DMS 273 (cell line): ENCODE results near the gene TRIO.
"Not testable (repeated sequence)": the region's sequence is repeated elsewhere in the genome, so short reads cannot be mapped to it uniquely, and the experiment has no call there.

Experiments used
- DNase-seq: peaks from one replicate; lab custom pipeline; 2025; ENCODE audit not compliant: unreplicated experiment; lab: John Stamatoyannopoulos, UW

The TRIO gene

DNA sequence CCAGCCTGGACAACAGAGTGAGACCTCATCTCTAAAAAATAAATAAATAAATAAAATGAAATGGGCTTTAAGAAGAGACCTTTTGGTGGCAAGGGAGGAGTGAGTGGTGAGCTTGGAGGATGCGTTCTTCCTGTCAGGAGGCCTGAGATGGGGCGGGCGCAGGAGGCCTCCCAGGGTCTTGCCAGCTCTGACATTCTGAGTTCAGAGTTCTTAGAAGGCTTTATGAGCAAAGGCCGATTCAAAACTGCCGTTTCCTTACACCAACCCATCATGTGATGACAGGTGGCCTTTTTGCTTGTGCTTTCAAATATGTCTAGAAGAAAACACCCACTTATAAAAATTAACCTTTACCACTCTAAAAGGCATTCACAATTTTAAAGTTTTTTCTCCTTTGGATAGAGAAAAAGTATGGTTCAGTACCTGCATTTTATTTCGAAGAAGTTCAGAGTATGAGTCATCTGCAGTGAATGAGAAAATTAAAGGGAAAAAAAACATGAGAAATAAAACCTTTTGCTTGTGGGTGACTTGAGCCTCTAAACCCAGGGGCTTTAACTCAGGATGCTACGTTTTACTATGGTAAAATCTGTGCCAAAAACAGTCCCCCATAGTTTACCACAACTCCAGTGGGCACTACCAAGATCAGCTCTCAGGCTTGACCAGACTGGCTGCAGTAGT lies 281.0 kb downstream of the TRIO start:
- no peak for DNase-seq

GRCh38 chr5:14425559-14425958 lies 282.4 kb downstream of the TRIO start:
- no peak for DNase-seq

DNA sequence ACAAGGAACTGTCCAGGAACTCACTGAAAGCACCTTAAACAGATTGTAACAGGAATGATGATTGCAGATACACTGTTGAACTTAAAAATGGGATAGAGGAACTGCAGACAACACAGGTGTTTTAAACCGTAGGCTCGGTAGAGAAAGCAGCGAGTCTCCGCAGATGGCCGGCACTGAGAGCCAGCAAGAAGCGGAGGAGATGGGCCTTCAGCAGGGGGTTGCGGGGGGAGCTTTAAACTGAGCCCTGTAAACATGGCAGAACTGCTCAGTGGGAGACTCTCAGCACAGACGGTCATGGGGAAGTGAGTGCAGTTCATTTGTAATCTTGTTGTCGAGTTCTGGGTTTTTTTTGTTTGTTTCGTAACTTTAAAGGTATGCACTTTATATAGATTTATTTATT lies 283.4 kb downstream of the TRIO start:
- no peak for DNase-seq

- no peak for DNase-seq
Measured at GRCh38 chr5:14428302-14429081, 285.4 kb downstream of the TRIO start.

DNA sequence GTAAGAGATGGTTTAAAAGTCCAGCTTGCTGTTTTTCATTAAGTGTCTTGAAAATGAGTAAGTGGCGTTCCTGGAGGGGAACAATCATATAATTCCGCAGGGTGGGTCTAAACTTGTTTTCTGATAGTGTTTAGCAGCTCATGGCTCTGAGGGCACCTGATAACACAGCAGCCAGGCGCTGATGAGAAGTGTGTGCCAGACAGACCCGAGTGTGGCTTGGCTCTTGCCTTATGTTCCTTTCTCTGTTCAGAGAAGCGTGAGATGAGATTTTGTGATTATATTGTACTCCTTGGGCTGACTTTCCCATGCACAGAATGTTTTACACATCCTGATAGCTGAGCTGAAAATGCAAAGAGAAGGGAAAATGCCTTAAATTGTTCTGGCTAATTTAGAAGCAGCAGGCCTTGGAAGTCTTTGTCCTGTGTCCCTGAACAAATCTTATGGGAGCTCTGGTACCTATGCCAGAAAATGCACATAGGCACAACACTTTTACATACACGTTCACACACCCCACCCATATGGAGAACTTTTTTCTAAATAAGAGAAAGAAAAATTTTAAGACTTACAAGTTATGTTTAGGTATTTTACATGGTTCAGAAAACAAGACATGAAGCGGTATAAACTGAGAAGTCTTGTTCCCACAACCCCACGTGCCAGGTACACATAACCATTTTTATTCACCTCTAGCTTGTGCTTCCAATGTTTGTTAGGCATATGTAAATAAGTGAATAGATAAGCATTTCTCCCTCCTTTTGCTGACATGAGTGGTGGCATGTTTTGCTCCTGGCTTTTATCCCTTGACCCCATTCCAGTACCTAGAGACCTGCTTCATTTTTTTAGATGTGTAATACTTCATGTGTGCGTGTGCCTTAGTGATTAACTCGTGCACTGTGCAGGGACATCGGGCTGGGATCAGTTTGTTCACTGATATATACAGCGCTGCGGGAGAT lies 286.2 kb downstream of the TRIO start:
- DNase-seq = no peak

- no peak for DNase-seq
Measured at GRCh38 chr5:14431534-14431933, 288.4 kb downstream of the TRIO start.

DNA sequence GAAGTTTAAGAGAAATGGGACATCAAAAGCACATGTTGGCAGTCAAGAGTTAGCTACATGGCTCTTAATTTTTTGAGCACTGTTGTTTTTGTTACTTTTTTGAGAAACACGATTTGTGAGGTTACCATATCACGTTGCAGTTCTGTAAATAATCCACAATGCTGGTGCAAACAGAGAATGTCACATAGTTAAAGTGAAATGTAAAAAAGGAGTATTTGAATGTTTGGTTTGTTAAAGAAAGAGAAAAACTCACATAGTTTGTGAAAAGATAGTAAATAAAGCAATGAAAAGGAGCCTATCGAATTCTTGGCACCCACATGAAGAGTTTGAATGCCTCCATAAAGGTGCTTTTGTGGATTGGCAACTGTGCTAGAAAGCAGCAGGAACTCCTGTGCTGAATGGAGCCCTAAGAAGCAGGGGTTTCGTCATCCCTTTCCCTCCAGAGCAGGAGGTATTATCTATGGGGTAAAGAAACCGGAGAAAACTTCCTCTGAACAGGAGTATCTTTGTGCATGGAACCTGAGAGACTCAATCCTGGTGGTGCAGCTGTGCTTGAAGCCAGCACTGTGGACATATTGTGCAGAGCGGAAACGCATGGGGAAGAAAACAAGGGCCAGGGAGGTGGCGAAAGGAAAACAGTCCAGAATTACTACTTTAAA lies 289.9 kb downstream of the TRIO start:
- DNase-seq = no peak

DNA sequence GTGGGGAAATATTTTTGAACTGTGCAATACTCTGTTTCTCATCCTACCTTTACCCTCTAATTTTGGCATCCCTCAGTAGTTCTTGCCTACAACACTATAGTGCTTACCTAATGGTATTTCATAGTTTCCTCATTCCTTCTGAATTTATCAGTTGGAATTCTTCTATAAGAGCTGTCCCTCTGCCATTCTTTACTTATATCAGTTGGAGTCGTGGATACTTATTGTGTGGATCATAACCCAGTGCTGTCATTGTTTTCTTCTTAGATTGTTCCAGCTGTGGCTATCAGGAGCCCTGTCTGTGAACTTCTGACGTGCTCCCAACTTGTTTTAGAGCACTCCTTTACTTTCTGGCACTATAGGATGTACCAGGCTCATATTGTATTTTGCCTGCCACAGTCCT lies 292.3 kb downstream of the TRIO start:
- DNase-seq = no peak

DNA sequence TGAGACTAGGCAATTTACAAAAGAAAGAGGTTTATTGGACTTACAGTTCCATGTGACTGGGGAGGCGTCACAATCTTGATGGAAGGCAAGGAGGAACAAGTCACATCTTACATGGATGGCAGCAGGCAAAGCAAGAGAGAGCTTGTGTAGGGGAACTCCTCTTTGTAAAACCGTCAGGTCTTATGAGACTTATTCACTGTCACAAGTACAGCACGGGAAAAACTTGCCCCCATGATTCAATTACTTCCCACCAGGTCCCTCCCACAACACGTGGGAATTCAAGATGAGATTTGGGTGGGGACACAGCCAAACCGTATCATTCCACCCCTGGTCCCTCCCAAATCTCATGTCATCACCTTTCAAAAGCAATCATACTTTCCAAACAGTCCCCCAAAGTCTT lies 293.0 kb downstream of the TRIO start:
- DNase-seq = not testable (repeated sequence)

DNA sequence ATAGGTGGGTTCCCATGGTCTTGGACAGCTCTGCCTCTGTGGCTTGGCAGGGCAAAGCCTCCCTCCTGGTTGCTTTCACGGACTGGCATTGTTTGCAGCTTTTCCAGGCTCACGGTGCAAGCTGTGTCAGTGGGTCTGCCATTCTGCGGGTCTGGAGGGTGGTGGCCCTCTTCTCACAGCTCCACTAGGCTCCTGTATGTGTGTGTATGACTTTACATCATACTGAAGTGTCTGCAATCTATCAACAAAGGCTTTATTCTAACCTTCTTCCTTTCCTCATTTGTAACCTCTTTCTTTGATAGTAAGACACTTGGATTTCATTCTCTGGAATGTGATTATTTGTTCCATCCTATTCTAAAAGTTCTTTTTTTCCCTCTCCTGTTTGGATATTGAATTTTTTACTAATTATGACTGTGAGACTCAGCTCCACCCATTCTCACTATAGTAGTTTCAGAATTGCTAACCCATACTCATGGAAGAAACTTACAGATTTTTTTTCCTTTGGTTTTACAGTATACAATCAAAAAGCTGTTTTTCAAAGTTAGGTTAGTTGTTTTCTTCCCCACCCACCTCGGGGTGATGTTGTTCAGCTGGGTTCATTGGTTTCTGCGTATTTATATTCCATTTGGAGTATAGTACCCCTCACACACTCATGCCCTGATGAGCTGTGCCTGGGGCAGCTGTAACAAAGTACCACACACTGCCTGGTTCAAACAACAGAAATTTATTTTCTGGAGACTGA lies 293.8 kb downstream of the TRIO start:
- no peak for DNase-seq

GRCh38 chr5:14438195-14438606 lies 295.1 kb downstream of the TRIO start:
- DNase-seq = no peak

- peak; percentile 32 for DNase-seq
Measured at GRCh38 chr5:14439087-14439871, 296.1 kb downstream of the TRIO start.

DNA sequence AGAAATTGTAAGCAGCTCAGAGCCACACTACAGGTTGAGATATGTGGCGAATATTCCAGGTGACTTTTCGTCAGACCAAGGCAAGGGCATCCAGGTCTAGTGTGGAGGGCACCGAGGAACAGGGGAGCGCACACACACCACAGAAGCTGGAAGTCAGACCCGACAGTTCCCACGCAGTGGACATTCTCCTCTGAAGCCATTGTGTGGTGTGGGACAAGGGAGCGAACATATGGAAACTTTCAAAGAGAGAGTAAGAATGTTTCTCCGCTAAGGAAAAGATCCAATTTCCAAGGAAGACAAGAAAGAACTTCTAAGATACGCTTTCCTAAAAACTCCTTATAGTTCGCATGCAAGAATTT lies 297.1 kb downstream of the TRIO start:
- no peak for DNase-seq

DNA sequence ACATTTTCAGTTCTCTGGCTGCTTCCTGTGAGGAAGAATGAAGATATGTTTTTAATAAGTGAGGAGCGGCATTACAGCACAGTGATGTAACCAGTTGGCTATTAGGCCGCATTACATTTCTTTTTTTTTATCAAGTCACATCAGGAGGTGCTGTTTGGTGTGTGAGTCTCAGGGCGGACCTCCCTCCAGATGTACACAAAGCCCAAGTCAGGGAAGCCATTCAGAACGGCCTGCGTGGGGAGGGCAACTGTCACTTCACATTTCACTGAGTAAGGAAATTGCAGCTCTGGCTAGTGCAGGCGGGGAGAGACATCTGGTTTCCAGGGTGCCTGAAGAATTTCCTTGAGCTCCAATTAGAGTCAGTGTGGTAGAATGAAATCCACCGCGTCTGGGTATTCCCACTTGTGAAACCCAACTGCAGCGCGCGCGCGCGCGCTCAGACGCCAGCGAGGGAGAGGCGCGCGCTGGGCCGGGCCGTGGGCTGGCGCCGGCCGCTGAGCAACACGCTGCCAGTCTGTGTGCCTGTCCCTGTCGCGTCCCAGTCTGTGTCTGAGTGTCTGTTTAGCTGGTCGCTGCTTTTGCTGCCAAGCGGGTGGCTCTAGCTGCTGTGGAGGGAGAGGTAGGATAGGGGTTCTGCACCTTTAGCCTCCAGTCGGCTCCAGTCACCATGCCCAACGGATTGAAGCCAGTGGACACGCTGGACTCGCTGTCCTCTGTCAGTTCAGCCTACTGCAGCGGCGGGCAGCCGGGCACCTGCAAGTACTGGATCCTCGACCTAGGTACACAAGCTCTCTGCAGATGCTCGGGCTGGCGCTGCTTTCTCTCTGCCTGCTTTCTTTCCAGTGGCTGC lies 297.7 kb downstream of the TRIO start:
- DNase-seq = no peak

DNA sequence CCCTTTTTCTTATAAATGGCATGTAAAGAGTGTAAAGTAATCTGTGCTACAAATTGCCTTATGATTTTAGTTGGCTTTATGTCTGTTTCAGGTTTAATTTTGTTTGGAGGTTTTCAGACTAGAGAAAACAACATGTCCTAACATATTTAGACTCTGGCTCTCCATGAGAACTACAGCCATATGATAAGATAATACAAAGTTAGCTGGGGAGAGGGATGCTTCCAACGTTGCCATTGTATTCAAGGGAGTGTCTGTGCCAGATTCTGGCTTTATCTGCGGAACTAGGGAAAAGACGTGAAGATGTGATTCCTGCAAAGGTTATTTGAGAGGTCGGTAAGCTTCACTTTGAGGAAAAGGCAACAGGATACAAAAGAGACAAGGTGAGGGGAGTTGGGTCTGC lies 298.5 kb downstream of the TRIO start:
- no peak for DNase-seq

DNA sequence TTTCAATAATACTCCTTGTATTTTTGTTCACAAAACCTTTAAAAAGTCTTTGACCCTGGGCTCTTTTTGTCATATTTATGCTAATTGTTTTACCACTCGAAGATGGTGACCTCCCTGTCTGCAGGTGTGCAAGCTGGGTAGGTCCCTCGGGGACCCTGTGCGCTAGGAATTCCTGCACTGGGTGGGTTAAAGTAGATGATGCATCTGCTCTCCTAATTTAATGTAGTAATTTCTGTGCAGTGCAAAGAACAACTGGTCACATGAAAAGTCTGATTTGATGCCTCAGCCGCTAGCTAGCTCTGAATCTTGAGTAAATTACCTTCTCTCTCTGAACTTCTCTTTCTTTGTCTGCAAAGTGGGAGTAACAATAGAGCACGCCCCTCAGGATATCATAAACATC lies 299.4 kb downstream of the TRIO start:
- DNase-seq = no peak

DNA sequence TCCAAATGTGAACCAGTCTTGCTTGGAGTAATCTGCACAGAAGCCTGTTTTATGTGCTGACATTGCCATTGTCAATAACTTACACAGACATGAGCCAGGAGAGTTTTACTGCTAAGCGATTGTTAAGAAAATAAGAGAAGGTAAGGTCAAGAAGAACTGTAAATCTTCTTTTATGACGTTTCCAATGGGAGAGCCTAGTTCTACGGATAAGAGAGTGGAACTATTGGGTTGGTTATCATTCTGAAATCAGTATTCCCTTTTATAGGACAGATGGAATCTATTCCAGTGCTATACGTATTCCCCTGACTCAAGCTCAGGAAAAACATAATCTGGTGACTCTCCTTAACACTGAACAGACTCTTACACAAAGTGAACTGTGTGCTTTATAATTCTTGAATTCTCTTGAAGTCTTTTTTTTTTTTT lies 300.5 kb downstream of the TRIO start:
- DNase-seq = no peak

DNA sequence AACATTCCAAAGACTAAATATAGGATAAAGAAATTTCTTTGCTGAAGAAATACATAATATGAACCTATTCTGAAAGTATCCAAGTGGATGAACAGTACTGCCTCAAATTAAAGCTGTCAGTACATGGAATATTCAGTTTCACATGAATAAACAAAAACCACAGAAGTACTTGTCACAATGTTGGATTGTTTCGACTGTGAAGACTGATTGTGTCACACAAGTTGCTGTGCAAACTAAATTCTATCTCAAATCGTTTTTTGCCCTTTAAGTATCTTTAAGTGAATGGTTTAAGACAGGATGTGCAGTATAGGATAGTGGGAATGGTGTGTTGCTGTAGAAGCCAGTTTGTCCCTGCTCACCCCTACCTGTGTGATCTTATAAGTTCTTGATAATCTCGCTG lies 301.0 kb downstream of the TRIO start:
- DNase-seq = no peak

DNA sequence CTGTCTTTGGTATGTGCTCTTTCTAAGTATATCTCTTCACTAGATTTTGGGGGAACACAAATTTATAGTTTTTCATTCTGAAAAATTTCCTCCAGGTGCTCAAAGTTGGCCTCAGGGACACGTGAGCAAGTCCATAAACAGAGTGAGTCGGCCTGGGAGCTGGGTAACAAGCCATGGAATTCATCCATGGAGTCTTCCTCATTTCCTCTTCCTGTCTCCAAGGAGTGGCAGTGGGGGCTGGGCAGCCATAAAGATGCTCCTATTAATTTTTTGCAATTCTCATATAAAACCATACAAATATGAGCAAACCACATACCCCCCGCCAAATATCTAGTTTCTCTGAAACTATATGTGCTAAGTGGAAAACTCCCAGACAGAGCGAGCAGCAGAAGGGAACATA lies 301.9 kb downstream of the TRIO start:
- no peak for DNase-seq
